GM20000 (cell line): ENCODE measurements around the gene CRYBB2.

Experiments used
- DNase-seq: peaks from one replicate; pipeline ENCODE4 v3.0.0; 2012; ENCODE audit warnings: low spot score
- CTCF ChIP-seq: IDR thresholded peaks from 2 replicates; pipeline ENCODE4 v1.5.1; 2012; ENCODE audit warnings: mild to moderate bottlenecking, control low read depth; ENCODE audit errors: extremely low read depth, missing control alignments

CRYBB2 gene

GRCh38 chr22:25219211-25219689, at the start of gene CRYBB2:
Gene CRYBB2, plus strand, starts transcription at chr22:25219639. Its CDS starts 1,791 bp downstream, at chr22:25221430.
- DNase-seq: no peak
- no peak for TF ChIP-seq CTCF

- TF ChIP-seq CTCF: no peak
- no peak for DNase-seq
Observed at GRCh38 chr22:25170426-25170980, 48.9 kb upstream of the CRYBB2 start.

GRCh38 chr22:25172153-25172552, 47.3 kb upstream of the CRYBB2 start:
- peak; percentile 39 for TF ChIP-seq CTCF
- peak; percentile 58 for DNase-seq

GRCh38 chr22:25174156-25174887, 45.1 kb upstream of the CRYBB2 start:
- no peak for DNase-seq
- TF ChIP-seq CTCF: no peak

- TF ChIP-seq CTCF: no peak
- no peak for DNase-seq
Observed at GRCh38 chr22:25174888-25175411, 44.5 kb upstream of the CRYBB2 start.

GRCh38 chr22:25176175-25176574, 43.3 kb upstream of the CRYBB2 start:
- no peak for TF ChIP-seq CTCF
- no peak for DNase-seq

- TF ChIP-seq CTCF: no peak
- DNase-seq: no peak
Observed at GRCh38 chr22:25176799-25177198, 42.6 kb upstream of the CRYBB2 start.
